HCT116 (cell line): ENCODE data around the gene ABCB1. TPM values are rescaled to one million over a fixed set of nuclear protein-coding genes. Genes with fewer than 3 reads are reported as not detected.

Source experiments
- ATAC-seq: fragments of 200-7000 bp; cut with Tn5 transposase; 2 replicates; pipeline ENCODE4 v1.9.1; 2020; ENCODE audit warnings: mild to moderate bottlenecking, moderate library complexity
- BruUV-seq: library from RNA; stranded (reverse); fragments of 400-500 nt; replicated peaks from 2 replicates; lab custom pipeline; 2021; lab: Mats Ljungman, UMichigan
- CTCF ChIA-PET: fragments of 300-600 bp; sonication (Branson Sonifier 250); formaldehyde crosslinking; loops from one replicate; lab custom pipeline; 2021; ENCODE audit warnings: antibody characterized with exemption; lab: Charles Lee
- POLR2A ChIA-PET: fragments of 300-600, 350-600 bp; sonication (Branson Sonifier 250); formaldehyde crosslinking; loops from one replicate; lab custom pipeline; 2021; ENCODE audit warnings: antibody characterized with exemption; lab: Charles Lee
- RAD21 ChIA-PET, 2 experiments: fragments of 300-600 bp; sonication (Branson Sonifier 250); formaldehyde crosslinking; loops; one replicate each; lab custom pipeline; 2023; ENCODE audit warnings: low total read pairs in 2 of 2; ENCODE audit not compliant: uncharacterized antibody in 2 of 2, unreplicated experiment in 2 of 2, low non-redundant PET in 1 of 2; lab: Charles Lee
- DNase-seq: peaks from one replicate; pipeline ENCODE4 v3.0.0-alpha.2; 2010; ENCODE audit warnings: low read depth, low spot score
- H2AFZ ChIP-seq: fragments of 200-600 bp; shearing (Covaris generic), sonication (generic); 2 replicates; pipeline ENCODE4 v1.6.1; 2017; ENCODE audit warnings: low read depth, mixed run types, mixed read lengths, antibody characterized with exemption, low read length; ENCODE audit not compliant: poor library complexity, severe bottlenecking
- H3K27ac ChIP-seq: 2 replicates; pipeline ENCODE4 v1.5.1; 2012; ENCODE audit warnings: low read depth, low read length
- H3K27me3 ChIP-seq: fragments of 200-600 bp; sonication (generic); 2 replicates; pipeline ENCODE4 v1.6.1; 2016; ENCODE audit warnings: mixed run types, low read length, mixed read lengths; ENCODE audit not compliant: insufficient read depth
- H3K36me3 ChIP-seq, 2 experiments: fragments of 200-500 bp in 1 of 2; fragments of 200-600 bp in 1 of 2; sonication (Bioruptor generic) in 1 of 2; sonication (generic) in 1 of 2; 2 replicates each; pipeline versions ENCODE4 v1.5.1 to v1.6.1; 2014 to 2016; ENCODE audit warnings: low read length in 2 of 2, inconsistent platforms in 1 of 2, mixed read lengths in 1 of 2, mixed run types in 1 of 2; ENCODE audit not compliant: insufficient read depth in 2 of 2, control insufficient read depth in 1 of 2
- H3K4me1 ChIP-seq, 2 experiments: fragments of 200-600 bp in 1 of 2; sonication (generic) in 1 of 2; 2 replicates each; pipeline versions ENCODE4 v1.5.1 to v1.6.1; 2012 to 2017; ENCODE audit warnings: low read length in 2 of 2, inconsistent platforms in 1 of 2, mild to moderate bottlenecking in 1 of 2, mixed read lengths in 1 of 2, mixed run types in 1 of 2, moderate library complexity in 1 of 2; ENCODE audit not compliant: insufficient read depth in 2 of 2, control insufficient read depth in 1 of 2
- H3K4me2 ChIP-seq: fragments of 200-600 bp; sonication (generic); 2 replicates; pipeline ENCODE4 v1.6.1; 2017; ENCODE audit warnings: mixed run types, low read length, mixed read lengths
- H3K4me3 ChIP-seq, 2 experiments: fragments of 200-600 bp in 1 of 2; sonication (generic) in 1 of 2; replicated peaks in 1 of 2; 2 replicates each; pipeline ENCODE4 v1.5.1; 2011 to 2016; ENCODE audit warnings: low read length in 2 of 2, control low read depth in 1 of 2, low read depth in 1 of 2, mild to moderate bottlenecking in 1 of 2, mixed read lengths in 1 of 2, mixed run types in 1 of 2
- H3K79me2 ChIP-seq: fragments of 200-600 bp; sonication (generic); 2 replicates; pipeline ENCODE4 v1.6.1; 2017; ENCODE audit warnings: mild to moderate bottlenecking, mixed run types, low read length, moderate library complexity, mixed read lengths; ENCODE audit not compliant: insufficient read depth
- H3K9ac ChIP-seq: fragments of 200-600 bp; sonication (generic); 2 replicates; pipeline ENCODE4 v1.6.1; 2016; ENCODE audit warnings: low read length, mixed read lengths
- H3K9me2 ChIP-seq: fragments of 200-600 bp; sonication (generic), shearing (Covaris generic); 2 replicates; pipeline ENCODE4 v1.6.1; 2017; ENCODE audit warnings: mixed run types, mild to moderate bottlenecking, moderate library complexity; ENCODE audit not compliant: insufficient read depth
- H3K9me3 ChIP-seq, 2 experiments: fragments of 200-500 bp in 1 of 2; fragments of 200-600 bp in 1 of 2; sonication (Bioruptor generic) in 1 of 2; sonication (generic) in 1 of 2; 2 replicates each; pipeline ENCODE4 v1.6.1; 2014 to 2017; ENCODE audit warnings: low read length in 2 of 2, mixed read lengths in 2 of 2, inconsistent platforms in 1 of 2, low read depth in 1 of 2, mild to moderate bottlenecking in 1 of 2, mixed run types in 1 of 2, moderate library complexity in 1 of 2; ENCODE audit not compliant: control insufficient read depth in 1 of 2, insufficient read depth in 1 of 2
- H4K20me1 ChIP-seq: fragments of 200-600 bp; sonication (generic), shearing (Covaris generic); 2 replicates; pipeline ENCODE4 v1.6.1; 2017; ENCODE audit warnings: mixed run types, mild to moderate bottlenecking, moderate library complexity; ENCODE audit not compliant: insufficient read depth
- ELF1 ChIP-seq: IDR thresholded peaks from 2 replicates; pipeline ENCODE4 v1.6.1; 2012; ENCODE audit warnings: low read depth, borderline replicate concordance
- EZH2 ChIP-seq: fragments of 200-600 bp; sonication (generic); IDR thresholded peaks from 2 replicates; pipeline ENCODE4 v1.6.1; 2017; ENCODE audit warnings: antibody characterized with exemption, mixed run types
- FOSL1 ChIP-seq: IDR thresholded peaks from 2 replicates; pipeline ENCODE4 v1.6.1; 2012; ENCODE audit warnings: low read depth
- POLR2AphosphoS5 ChIP-seq: IDR thresholded peaks from 2 replicates; pipeline ENCODE4 v1.6.1; 2011; ENCODE audit warnings: mild to moderate bottlenecking, low read depth, low read length, moderate library complexity
- RAD21 ChIP-seq: IDR thresholded peaks from 2 replicates; pipeline ENCODE4 v1.6.1; 2012; ENCODE audit warnings: low read depth, mild to moderate bottlenecking
- SIN3A ChIP-seq: IDR thresholded peaks from 2 replicates; pipeline ENCODE4 v1.6.1; 2012; ENCODE audit warnings: low read depth
- SRF ChIP-seq: IDR thresholded peaks from 2 replicates; pipeline ENCODE4 v1.6.1; 2012; ENCODE audit warnings: low read depth
- intact Hi-C: fragments of 100-400 bp; cut with micrococcal nuclease; formaldehyde crosslinking; loops from 2 replicates; pipeline ENCODE4 v1.10.0; 2022
- total RNA-seq: library from RNA; stranded (reverse); gene quantifications from one replicate; pipeline ENCODE4 v1.2.1, GENCODE V29; 2021; ENCODE audit not compliant: unreplicated experiment
- TF ChIP-seq, protein P1 (sequence below): IDR thresholded peaks from 2 replicates; pipeline ENCODE4 v1.6.1; 2012
- TF ChIP-seq, protein P2 (sequence below), 3 experiments: fragments of 200-600 bp in 1 of 3; sonication (generic) in 1 of 3; IDR thresholded peaks in 2 of 3; conservative IDR thresholded peaks in 1 of 3; 2 replicates each; pipeline ENCODE4 v1.5.1; 2012 to 2017; ENCODE audit warnings: low read depth in 2 of 3, low read length in 2 of 3, antibody characterized with exemption in 1 of 3, borderline replicate concordance in 1 of 3, control low read depth in 1 of 3, mild to moderate bottlenecking in 1 of 3, mixed read lengths in 1 of 3, mixed run types in 1 of 3, moderate library complexity in 1 of 3; ENCODE audit not compliant: insufficient read depth in 1 of 3
- TF ChIP-seq, protein P3 (sequence below): IDR thresholded peaks from 2 replicates; pipeline ENCODE4 v1.6.1; 2012; ENCODE audit warnings: low read depth

ABCB1 gene
- total RNA-seq, 1 experiment from 2014 or later = 1.8 TPM

DNA sequence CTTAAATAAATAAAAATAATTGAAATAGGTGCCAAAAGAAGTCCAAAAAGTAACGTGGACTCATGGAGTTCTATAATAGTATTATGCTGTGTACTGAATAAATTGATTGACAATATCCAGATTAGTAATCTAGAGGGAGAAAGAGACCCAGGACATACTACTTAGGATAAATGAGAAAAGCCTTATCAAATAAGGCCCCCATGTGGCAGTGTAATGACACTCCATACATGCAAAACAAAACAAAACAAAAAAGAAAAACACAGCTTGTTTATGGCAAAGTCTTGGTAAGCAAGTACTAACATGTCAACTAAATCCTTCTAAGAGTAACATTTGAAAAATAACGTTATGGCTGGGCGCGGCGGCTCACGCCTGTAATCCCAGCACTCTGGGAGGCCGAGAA lies 23.9 kb upstream of the ABCB1 start:
- peaks cover 4 to 11% of the 10 kb centered on the region in 2 experiments; a peak in 3 of 4 replicates for H3K4me1 ChIP-seq
- no peaks in the 10 kb centered on the region for H3K79me2 ChIP-seq
- POLR2A ChIA-PET = no interaction called here
- no peak for DNase-seq
- no peaks in the 10 kb centered on the region for H4K20me1 ChIP-seq
- ATAC-seq = no peak
- RAD21 ChIA-PET = interaction anchor here in 1 of 2 experiments (1.0 kb wide), 1 partner anchor 118 kb away, joined by 4 read pairs; no protein-coding TSS in a partner anchor
- intact Hi-C loops = loop anchor here (1.0 to 5.0 kb wide), 3 partner anchors 118 to 312 kb away; no protein-coding TSS in a partner anchor
- H3K9ac ChIP-seq = no peak overlapping the region
- no peaks in the 10 kb centered on the region for H3K36me3 ChIP-seq
- BruUV-seq = no TSS peak
- H3K4me2 ChIP-seq = peak overlapping the region; percentile 46
- no peak overlapping the region for H3K27ac ChIP-seq
- H3K4me3 ChIP-seq = 0 out of 4 replicates have a peak overlapping the region, but pooled peaks of 1 of the 2 experiments have one; percentile 1
- no peaks in the 10 kb centered on the region for H3K27me3 ChIP-seq
- no peaks in the 10 kb centered on the region for H3K9me2 ChIP-seq
- no peaks in the 10 kb centered on the region for H3K9me3 ChIP-seq
- CTCF ChIA-PET = interaction anchor here (0.6 to 2.1 kb wide), 4 partner anchors 17 to 119 kb away, joined by 3 to 43 read pairs (median 4); no protein-coding TSS in a partner anchor
- peak overlapping the region; percentile 37 for H2AFZ ChIP-seq
- TF ChIP-seq POLR2AphosphoS5 (no peak), SRF (no peak), RAD21 (peak; percentile 73)
- TF ChIP-seq, protein P1, sequence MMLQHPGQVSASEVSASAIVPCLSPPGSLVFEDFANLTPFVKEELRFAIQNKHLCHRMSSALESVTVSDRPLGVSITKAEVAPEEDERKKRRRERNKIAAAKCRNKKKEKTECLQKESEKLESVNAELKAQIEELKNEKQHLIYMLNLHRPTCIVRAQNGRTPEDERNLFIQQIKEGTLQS = no peak
- TF ChIP-seq, protein P2, sequence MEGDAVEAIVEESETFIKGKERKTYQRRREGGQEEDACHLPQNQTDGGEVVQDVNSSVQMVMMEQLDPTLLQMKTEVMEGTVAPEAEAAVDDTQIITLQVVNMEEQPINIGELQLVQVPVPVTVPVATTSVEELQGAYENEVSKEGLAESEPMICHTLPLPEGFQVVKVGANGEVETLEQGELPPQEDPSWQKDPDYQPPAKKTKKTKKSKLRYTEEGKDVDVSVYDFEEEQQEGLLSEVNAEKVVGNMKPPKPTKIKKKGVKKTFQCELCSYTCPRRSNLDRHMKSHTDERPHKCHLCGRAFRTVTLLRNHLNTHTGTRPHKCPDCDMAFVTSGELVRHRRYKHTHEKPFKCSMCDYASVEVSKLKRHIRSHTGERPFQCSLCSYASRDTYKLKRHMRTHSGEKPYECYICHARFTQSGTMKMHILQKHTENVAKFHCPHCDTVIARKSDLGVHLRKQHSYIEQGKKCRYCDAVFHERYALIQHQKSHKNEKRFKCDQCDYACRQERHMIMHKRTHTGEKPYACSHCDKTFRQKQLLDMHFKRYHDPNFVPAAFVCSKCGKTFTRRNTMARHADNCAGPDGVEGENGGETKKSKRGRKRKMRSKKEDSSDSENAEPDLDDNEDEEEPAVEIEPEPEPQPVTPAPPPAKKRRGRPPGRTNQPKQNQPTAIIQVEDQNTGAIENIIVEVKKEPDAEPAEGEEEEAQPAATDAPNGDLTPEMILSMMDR (IDR thresholded peaks at IDR 0.05 in 2 of 3, conservative IDR thresholded peaks at IDR 0.05 in 1 of 3; ENCODE audit: borderline replicate concordance in 1 of 3, insufficient read depth in 1 of 3, low read depth in 2 of 3, low read length in 2 of 3) = peak; percentile 42 to 55 (median 48); a peak in 5 of 6 replicates

DNA sequence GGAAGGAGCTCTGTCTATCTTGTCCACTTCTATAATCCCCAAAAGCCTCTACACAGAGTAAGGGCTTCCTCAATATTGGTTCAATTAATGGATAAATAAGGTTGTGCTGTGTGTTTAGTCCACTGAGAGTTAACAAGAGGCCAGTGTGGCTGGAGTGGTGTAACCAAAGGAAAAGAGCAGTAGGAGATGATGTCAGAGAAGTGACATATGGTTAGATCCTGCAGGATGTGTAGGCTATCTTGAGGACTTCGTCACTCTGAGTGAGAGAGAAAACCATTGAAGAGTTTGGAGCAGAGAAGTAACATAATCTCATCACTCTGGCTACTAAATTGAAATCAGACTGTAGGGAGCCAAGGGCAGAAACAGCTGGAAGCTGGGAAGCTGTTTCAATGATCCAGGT lies 14.5 kb upstream of the ABCB1 start:
- H4K20me1 ChIP-seq = no peaks in the 10 kb centered on the region
- no peak overlapping the region for H3K4me3 ChIP-seq
- no peaks in the 10 kb centered on the region for H3K27me3 ChIP-seq
- intact Hi-C loops = no loop called here
- no TSS peak for BruUV-seq
- H3K27ac ChIP-seq = no peak overlapping the region
- H2AFZ ChIP-seq = no peak overlapping the region
- H3K4me1 ChIP-seq = no peaks in the 10 kb centered on the region
- ATAC-seq (no peak), DNase-seq (no peak)
- H3K36me3 ChIP-seq = no peaks in the 10 kb centered on the region
- CTCF ChIA-PET = no interaction called here
- RAD21 ChIA-PET = no interaction called here
- no peaks in the 10 kb centered on the region for H3K9me2 ChIP-seq
- H3K9me3 ChIP-seq = no peaks in the 10 kb centered on the region
- POLR2A ChIA-PET = no interaction called here
- H3K79me2 ChIP-seq = no peaks in the 10 kb centered on the region
- no peak overlapping the region for H3K4me2 ChIP-seq
- no peak overlapping the region for H3K9ac ChIP-seq
- TF ChIP-seq EZH2 (no peak), FOSL1 (no peak), ELF1 (no peak), SIN3A (no peak)
- TF ChIP-seq, protein P2 (IDR thresholded peaks at IDR 0.05 in 2 of 3, conservative IDR thresholded peaks at IDR 0.05 in 1 of 3; ENCODE audit: borderline replicate concordance in 1 of 3, insufficient read depth in 1 of 3, low read depth in 2 of 3, low read length in 2 of 3) = no peak
- TF ChIP-seq, protein P1 = no peak
- TF ChIP-seq, protein P3, sequence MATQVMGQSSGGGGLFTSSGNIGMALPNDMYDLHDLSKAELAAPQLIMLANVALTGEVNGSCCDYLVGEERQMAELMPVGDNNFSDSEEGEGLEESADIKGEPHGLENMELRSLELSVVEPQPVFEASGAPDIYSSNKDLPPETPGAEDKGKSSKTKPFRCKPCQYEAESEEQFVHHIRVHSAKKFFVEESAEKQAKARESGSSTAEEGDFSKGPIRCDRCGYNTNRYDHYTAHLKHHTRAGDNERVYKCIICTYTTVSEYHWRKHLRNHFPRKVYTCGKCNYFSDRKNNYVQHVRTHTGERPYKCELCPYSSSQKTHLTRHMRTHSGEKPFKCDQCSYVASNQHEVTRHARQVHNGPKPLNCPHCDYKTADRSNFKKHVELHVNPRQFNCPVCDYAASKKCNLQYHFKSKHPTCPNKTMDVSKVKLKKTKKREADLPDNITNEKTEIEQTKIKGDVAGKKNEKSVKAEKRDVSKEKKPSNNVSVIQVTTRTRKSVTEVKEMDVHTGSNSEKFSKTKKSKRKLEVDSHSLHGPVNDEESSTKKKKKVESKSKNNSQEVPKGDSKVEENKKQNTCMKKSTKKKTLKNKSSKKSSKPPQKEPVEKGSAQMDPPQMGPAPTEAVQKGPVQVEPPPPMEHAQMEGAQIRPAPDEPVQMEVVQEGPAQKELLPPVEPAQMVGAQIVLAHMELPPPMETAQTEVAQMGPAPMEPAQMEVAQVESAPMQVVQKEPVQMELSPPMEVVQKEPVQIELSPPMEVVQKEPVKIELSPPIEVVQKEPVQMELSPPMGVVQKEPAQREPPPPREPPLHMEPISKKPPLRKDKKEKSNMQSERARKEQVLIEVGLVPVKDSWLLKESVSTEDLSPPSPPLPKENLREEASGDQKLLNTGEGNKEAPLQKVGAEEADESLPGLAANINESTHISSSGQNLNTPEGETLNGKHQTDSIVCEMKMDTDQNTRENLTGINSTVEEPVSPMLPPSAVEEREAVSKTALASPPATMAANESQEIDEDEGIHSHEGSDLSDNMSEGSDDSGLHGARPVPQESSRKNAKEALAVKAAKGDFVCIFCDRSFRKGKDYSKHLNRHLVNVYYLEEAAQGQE = no peak
